Hepatocyte (in vitro differentiated cells): ENCODE data around the gene KRTAP19-6. TPM values are rescaled to one million over a fixed set of nuclear protein-coding genes. Genes with fewer than 3 reads are reported as not detected.
"Not testable (repeated sequence)": the region's sequence is repeated elsewhere in the genome, so short reads cannot be mapped to it uniquely, and the experiment has no call there.

Source experiments
- DNase-seq: peaks from one replicate; pipeline ENCODE4 v3.0.0-alpha.2; 2016; ENCODE audit warnings: low spot score
- H2AFZ ChIP-seq: fragments of 200-600 bp; sonication (generic); 2 replicates; pipeline ENCODE4 v1.6.0; 2016; ENCODE audit warnings: antibody characterized with exemption, mild to moderate bottlenecking
- H3K27ac ChIP-seq: fragments of 200-600 bp; sonication (generic); 2 replicates; pipeline ENCODE4 v1.5.1; 2016; ENCODE audit warnings: mild to moderate bottlenecking
- H3K27me3 ChIP-seq: fragments of 200-600 bp; sonication (generic); 2 replicates; pipeline ENCODE4 v1.6.1; 2016
- H3K36me3 ChIP-seq: fragments of 200-600 bp; sonication (generic); replicated peaks from 2 replicates; pipeline ENCODE4 v1.5.1; 2016; ENCODE audit warnings: low read depth; ENCODE audit not compliant: insufficient read depth
- H3K4me1 ChIP-seq: fragments of 200-600 bp; sonication (generic); 2 replicates; pipeline ENCODE4 v1.5.1; 2016; ENCODE audit warnings: mild to moderate bottlenecking, moderate library complexity; ENCODE audit not compliant: insufficient read depth
- H3K4me2 ChIP-seq: fragments of 200-600 bp; sonication (generic); 2 replicates; pipeline ENCODE4 v1.6.0; 2016
- H3K4me3 ChIP-seq: fragments of 200-600 bp; sonication (generic); 2 replicates; pipeline ENCODE4 v1.5.1; 2016; ENCODE audit warnings: mild to moderate bottlenecking
- H3K79me2 ChIP-seq: fragments of 200-600 bp; sonication (generic); 2 replicates; pipeline ENCODE4 v1.6.0; 2017; ENCODE audit warnings: mild to moderate bottlenecking
- H3K9me2 ChIP-seq: fragments of 200-600 bp; sonication (generic); replicated peaks from 2 replicates; pipeline ENCODE4 v1.6.0; 2017; ENCODE audit warnings: mild to moderate bottlenecking; ENCODE audit not compliant: insufficient read depth
- H3K9me3 ChIP-seq: fragments of 200-600 bp; sonication (generic); 2 replicates; pipeline ENCODE4 v1.5.1; 2016; ENCODE audit warnings: low read depth, mild to moderate bottlenecking
- H4K20me1 ChIP-seq: fragments of 200-600 bp; sonication (generic); 2 replicates; pipeline ENCODE4 v1.6.0; 2016; ENCODE audit warnings: mild to moderate bottlenecking; ENCODE audit not compliant: insufficient read depth, poor library complexity, severe bottlenecking
- CTCF ChIP-seq: fragments of 200-600 bp; sonication (generic); IDR thresholded peaks from 2 replicates; pipeline ENCODE4 v1.5.1; 2016; ENCODE audit warnings: antibody characterized with exemption, mild to moderate bottlenecking; ENCODE audit not compliant: poor library complexity
- EZH2 ChIP-seq: fragments of 200-600 bp; sonication (generic); IDR thresholded peaks from 2 replicates; pipeline ENCODE4 v1.6.1; 2016; ENCODE audit warnings: antibody characterized with exemption, mild to moderate bottlenecking, borderline replicate concordance
- EZH2phosphoT487 ChIP-seq: fragments of 200-600 bp; sonication (generic); IDR thresholded peaks from one replicate; pipeline ENCODE4 v1.6.1; 2018; ENCODE audit warnings: antibody characterized with exemption, mild to moderate bottlenecking, low read depth, moderate library complexity; ENCODE audit not compliant: unreplicated experiment, severe bottlenecking
- WGBS: methylation state at CpG from one replicate; pipeline ENCODE4 v1.1.6; 2016; ENCODE audit warnings: low lambda C conversion rate; ENCODE audit errors: missing lambda C conversion rate; 5-methylcytosine and 5-hydroxymethylcytosine counted together
- polyA plus RNA-seq: library from polyadenylated mRNA; unstranded; fragments of >200 nt; fragmentation: Nextera tagmentation; extraction: Ambion mirVana; gene quantifications from 2 replicates; pipeline ENCODE4 v1.2.1, GENCODE V29; 2016
- total RNA-seq: library from RNA; depleted of rRNA; stranded (reverse); fragments of >200 nt; gene quantifications from 2 replicates; pipeline ENCODE4 v1.2.3, GENCODE V29; 2014

Gene KRTAP19-6
- total and polyA plus RNA-seq, 2 experiments from 2014 or later = not detected

- peak; percentile 22 for DNase-seq
- not testable (repeated sequence) for H3K9me2 ChIP-seq, H3K4me3 ChIP-seq
Observed at GRCh38 chr21:30505621-30506205, 36.0 kb downstream of the KRTAP19-6 start.

GRCh38 chr21:30502041-30502440 lies 39.6 kb downstream of the KRTAP19-6 start, which contains the start of gene KRTAP19-5:
Gene KRTAP19-5, minus strand, starts transcription at chr21:30502141. Its CDS starts 51 bp downstream, at chr21:30502090.
- 91% methylated on average over 6 of the region's 6 CpGs for WGBS
- H3K9me3 ChIP-seq = no peaks in the 10 kb centered on the region
- no peak for TF ChIP-seq CTCF
- TF ChIP-seq EZH2phosphoT487 = no peak
- no peak for TF ChIP-seq EZH2

More at GRCh38 chr21:30505621-30506205, 36.0 kb downstream of the KRTAP19-6 start:
- H3K36me3 ChIP-seq, H4K20me1 ChIP-seq, H3K9me3 ChIP-seq, H2AFZ ChIP-seq, H3K79me2 ChIP-seq, H3K4me1 ChIP-seq, H3K27ac ChIP-seq, H3K27me3 ChIP-seq, H3K4me2 ChIP-seq: not testable (repeated sequence)
- TF ChIP-seq CTCF = peak; percentile 38
- WGBS = 24% methylated on average over 4 of the region's 4 CpGs

DNA sequence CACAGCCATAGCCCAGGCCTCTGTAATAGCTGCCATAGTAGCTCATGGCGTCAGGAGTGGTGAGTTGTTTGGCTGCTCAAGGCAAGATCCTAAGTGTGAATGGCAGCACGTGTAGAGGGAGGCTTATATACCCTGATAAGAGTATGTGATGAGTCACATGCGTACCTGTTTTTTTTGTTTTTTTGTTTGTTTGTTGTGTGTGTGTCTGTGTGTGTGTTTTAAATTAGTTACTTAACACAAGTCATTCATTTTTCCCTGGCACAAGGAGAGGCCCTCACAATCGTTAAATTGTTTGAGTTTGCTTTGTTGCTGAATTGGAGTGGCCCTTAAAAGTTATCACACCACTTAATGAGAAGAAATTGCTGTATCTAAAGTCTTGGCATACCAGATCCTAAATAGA lies 44.6 kb downstream of the KRTAP19-6 start, which contains the start of gene KRTAP19-4:
KRTAP19-4 (minus strand) TSS at position 101 of the 400 bp plus-strand sequence; CDS start at position 46, 55 bp downstream.
- no peaks in the 10 kb centered on the region for H3K9me2 ChIP-seq

More at GRCh38 chr21:30502041-30502440, 39.6 kb downstream of the KRTAP19-6 start, which contains the start of gene KRTAP19-5:
- Histone ChIP-seq H2AFZ (no peak within 1 kb of the TSS), H3K9me2 (no peaks in the 10 kb centered on the region), H3K36me3 (no peaks in the 10 kb centered on the region), H3K79me2 (no peaks in the 10 kb centered on the region), H3K27me3 (no peaks in the 10 kb centered on the region), H3K27ac (no peak within 1 kb of the TSS), H3K4me1 (no peaks in the 10 kb centered on the region), H3K4me3 (no peak within 1 kb of the TSS), H3K4me2 (no peak within 1 kb of the TSS), H4K20me1 (no peaks in the 10 kb centered on the region)
- no peak for DNase-seq

More for the DNA sequence above, 44.6 kb downstream of the KRTAP19-6 start, which contains the start of gene KRTAP19-4:
- Histone ChIP-seq H2AFZ (no peak within 1 kb of the TSS), H3K36me3 (no peaks in the 10 kb centered on the region), H3K4me2 (no peak within 1 kb of the TSS), H3K9me3 (no peaks in the 10 kb centered on the region), H3K79me2 (no peaks in the 10 kb centered on the region), H3K27me3 (no peaks in the 10 kb centered on the region), H3K27ac (no peak within 1 kb of the TSS), H3K4me1 (no peaks in the 10 kb centered on the region), H3K4me3 (no peak within 1 kb of the TSS), H4K20me1 (no peaks in the 10 kb centered on the region)
- TF ChIP-seq EZH2phosphoT487 = no peak
- TF ChIP-seq EZH2 = no peak
- no peak for TF ChIP-seq CTCF
- WGBS = 68% methylated on average over 4 of the region's 4 CpGs
- DNase-seq = no peak
